ENCODE measurements around the gene WIZ.

The WIZ gene

DNA sequence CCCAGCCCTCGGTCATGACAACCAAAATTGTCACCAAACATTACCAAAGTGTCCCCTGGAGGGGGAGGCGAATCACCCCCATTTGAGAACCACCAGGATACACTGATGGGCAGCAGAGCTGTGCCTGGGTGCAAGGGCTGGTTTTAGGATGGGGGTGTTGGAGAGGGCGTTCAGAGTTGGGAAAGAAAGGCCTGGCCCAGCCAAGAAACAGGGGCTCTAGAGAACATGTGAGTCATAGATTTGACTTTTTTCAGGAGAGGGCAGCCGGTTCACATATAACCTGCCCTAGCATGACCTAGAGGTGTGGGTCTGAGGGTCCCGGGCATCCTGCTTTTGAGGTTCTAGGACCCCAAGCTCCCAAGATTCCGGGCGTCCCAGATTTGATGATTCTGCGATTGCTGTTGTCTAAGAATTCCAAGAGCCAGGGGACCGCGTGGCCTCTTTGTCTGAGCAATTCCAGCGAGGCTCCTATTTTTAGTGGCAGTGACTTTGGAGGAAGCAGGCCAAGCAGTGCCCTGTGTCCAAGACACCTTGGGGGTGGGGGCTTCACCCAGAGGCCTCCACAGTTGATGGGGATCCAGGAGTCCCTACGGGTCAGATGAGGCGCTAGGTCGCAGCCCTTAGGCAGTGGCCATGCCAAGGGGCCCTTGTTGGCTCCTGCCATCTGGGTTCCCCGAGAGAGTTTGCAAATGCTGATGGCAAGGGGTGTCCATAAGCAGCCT lies 5.1 kb downstream of the WIZ start:
- DNase-seq: no peak

DNA sequence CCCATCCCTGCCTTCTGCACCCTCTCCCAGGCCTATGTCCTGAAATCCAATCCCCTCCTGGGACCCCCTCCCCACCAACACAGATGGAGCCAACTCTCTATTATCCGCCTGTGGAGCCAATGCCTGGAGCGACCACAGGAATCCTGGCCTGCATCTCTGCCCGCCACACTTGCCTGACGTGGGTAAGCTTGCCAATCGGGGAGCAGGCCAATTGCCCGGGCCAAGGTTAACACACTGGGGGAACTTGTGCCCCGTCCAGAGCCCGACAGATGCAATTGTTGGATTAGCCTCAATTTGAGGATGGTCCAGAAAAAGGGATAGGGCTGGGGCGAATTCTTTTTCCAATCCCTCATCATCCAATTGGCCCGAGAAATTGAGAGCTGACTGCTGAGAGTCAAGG lies 5.9 kb downstream of the WIZ start:
- DNase-seq: no peak

DNA sequence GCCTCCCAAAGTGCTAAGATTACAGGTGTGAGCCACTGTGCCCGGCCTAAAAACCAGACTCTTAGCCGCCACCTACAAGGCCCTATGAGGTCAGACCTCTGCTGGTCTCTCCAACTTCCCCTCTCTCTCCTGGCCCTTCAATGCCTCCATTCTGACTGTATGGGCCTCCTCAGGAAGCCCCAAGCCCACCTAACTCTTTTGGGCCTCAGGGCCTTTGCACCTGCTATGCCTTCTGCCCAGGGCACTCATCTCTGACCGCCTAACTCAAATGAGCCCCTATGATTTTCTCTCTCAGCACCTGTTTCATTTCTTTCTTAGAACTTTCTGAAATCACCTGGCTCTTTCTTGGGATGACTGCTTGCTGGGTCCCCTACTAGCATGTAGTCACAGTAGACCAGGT lies 6.4 kb downstream of the WIZ start:
- no peak for DNase-seq

DNA sequence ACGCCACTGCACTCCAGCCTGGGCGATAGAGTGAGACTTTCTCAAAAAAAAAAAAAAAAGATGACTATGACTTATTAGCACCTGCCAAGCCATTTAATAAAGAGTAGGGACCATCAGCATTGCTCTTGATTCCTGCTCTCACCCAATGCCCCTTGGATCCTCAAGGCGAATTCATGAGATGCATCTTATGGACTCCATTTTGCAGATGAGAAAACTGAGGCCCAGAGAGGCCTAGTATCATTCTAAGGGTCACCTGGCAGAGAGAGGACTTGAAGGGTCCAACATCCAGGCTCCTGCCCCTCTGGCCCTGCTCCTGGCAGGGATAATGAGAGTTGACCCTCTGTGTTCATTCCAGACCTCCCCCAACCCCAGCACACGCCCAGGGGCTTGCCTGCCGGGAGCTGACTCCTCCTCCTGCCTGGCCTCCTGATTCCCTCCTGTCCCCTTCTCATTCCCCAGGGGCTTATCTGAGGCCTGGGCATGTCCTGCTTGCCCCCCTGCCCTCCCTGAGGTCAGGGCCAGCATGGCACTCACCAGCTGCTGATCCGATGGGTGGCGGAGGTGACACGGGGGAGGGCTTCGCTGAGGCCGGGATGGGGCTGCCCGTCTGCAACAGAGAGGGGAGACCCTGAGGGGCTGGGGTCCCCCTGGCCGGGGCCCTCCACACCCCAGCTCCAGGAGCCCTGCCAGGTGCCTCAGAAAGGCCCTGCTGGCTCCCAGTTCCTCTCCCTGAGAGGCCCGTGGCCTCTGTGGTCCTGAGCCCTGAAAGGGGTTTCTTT lies 7.4 kb downstream of the WIZ start:
- no peak for DNase-seq

DNA sequence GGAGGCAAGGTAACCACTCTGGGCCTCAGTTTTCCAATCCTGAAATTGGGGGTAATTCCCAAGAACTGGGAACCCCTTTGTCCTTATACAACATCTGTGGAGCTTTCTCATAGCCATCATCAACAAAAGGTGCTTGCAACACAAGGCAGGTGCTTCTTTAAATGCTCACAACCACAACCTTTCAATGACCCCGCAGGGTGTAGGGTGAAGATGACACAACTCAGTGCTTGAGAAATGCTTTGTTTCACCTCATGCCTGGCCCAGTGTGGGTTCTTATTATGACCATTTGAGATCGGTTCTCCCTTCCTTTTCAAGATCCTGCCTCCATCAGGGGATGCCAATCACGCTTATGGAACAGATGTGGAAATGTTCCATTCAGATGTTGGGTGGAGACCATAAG lies 8.4 kb downstream of the WIZ start:
- DNase-seq: no peak

DNA sequence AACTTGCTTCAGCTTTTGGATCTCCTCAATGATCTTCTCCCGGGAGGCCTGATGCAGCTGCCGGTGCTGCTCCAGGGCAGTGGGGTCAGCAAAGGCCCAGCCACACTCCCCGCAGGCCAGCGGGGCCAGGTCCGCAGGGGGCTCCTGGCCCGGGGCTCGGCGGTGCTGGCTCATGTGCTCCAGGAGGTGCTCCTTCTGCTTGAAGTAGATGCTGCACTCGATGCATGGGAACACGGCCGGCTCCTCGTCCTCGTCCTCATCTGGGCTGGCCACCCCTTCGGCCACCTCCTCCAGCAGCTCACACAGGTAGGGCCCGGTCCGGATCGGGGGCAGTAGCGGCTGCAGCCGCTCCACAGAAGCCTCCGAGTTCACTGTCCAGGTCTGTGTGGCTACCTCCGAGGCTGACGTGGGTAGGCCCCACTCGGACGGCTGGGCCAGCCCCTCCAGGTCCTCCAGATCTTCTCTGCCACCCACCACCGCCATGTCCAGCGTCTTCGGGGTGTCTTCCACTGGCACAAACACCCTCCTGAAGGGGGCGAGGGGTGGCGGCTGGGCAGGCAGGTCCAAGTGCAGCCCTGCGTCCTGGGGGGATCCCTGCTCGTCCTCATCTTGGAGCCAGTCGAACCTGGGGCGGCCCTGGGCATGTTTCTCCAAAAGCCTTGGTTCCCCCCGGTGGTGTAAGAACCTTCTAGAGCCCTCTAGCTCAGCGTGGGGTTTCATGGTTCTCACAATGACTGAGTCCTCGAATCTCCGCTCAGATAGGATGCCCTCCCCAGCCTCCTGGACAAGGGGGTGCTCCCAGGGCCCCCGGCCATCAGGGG lies 9.7 kb downstream of the WIZ start:
- no peak for DNase-seq

DNA sequence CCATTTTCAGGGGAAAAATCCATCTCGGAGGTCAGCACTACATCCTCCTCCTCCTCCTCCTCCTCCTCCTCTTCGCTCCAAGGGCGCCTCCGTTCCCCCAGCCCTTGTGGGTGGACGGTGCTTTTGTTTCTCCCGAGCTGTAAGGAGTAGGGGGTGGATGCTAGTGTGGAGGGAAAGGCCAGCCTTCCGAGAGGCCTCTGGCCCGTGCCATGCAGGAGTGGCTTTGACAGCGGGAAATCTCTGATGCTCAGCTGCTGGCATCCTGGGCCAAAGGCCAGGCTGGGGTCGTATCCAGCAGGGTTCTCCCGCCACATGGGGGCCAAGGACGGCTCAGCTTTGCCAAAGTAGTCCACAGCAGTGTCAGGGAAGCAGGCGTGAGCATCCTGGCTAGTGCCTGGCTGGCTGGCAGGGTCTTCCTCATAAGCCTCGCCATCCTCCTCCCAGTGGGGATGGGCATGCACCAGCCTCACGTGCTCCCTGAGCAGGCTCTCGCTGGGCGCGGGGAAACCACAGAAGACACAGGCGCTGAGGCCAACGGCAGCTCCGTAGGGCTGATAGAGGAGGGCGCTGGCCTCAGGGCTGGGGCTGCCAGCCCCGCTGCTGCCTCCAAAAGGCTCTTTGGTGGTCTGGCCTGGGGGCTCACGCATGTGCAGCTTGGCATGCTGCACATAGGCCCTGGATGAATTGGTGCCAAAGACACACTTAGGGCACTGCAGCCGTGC lies 10.5 kb downstream of the WIZ start:
- peak; percentile 61 for DNase-seq

DNA sequence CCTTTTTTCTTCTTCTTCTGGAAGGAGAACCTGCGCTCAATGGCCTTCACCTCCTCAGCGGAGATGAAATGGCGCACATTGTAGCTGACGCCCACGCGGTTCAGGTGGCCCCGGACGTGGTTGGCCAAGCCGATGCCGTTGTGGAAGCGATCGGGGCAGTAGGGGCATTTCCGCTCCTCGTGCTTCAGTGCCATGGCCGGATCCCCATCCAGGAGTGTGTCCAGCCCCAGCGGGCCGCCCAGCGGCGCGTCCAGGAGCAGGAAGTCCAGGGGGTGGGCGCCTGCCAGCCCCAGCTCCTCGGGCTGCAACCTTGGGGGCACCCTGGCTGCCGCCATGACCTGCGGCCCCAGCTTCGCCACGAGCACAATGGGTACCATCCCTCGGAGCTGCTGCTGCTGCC lies 11.2 kb downstream of the WIZ start:
- no peak for DNase-seq

DNA sequence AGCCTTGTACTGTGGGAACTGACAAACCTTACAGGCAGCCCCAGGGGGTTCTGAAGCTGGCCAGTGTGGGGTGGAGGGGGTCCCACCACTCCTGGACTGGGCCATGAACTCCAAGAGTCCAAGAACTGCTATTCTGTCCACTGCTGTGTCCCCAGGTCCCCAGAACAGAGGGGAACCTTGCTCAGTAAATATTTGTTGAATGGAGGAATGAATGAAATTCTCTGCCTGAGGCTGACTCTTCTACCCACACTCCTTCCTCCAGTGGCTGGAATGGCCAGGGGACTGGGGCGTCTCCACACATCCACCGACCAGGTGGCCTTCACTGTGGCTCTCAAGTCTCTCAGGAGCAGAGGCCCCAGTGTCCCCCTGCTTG lies 11.6 kb downstream of the WIZ start:
- DNase-seq: no peak

DNA sequence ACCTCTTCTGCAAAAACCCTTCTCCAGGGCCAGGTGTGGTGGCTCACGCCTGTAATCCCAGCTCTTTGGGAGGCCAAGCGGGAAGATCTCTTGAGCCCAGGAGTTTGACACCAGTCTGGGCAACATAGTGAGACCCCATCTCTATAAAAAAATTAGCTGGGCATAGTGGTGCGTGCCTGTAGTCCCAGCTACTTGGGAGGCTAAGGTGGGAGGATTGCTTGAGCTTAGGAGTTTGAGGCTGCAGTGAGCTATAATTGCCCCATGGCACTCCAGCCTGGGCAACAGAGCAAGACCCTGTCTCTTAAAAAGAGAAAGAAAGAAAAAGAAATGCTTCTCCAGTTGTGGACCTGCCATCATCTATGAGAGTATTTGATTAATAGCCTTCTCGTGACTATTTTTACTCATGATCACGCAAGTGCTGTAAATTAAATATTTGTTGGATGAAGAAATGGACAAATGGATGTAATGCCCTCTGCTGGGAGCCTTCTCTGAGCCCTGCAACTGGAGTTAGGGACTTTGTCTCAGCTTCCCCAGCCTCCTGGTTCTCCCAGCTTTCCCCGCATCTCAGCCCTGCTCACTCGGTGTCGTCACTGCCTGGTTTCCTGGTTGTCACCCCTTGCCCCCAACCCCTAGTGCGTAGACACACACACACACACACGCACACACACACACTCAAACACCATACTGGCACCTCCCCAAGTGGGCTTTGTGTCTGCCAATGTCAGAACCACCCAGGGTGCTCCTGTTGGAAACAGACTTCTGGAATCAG lies 12.2 kb downstream of the WIZ start:
- no peak for DNase-seq

DNA sequence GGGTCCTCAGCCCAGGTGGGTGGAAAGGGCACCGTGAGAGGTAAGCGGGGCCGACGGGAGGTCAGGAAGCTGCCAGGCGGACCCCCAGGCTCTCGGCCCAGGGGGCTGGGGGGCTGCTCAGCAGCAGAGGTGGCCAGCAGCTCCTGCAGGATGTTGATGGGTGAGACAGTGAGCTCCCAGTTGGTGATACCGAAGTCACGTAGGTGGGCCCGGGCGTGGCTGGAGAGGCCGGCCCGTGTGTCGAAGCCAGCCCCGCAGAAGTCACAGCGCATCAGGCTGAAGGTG lies 13.0 kb downstream of the WIZ start:
- DNase-seq: no peak

DNA sequence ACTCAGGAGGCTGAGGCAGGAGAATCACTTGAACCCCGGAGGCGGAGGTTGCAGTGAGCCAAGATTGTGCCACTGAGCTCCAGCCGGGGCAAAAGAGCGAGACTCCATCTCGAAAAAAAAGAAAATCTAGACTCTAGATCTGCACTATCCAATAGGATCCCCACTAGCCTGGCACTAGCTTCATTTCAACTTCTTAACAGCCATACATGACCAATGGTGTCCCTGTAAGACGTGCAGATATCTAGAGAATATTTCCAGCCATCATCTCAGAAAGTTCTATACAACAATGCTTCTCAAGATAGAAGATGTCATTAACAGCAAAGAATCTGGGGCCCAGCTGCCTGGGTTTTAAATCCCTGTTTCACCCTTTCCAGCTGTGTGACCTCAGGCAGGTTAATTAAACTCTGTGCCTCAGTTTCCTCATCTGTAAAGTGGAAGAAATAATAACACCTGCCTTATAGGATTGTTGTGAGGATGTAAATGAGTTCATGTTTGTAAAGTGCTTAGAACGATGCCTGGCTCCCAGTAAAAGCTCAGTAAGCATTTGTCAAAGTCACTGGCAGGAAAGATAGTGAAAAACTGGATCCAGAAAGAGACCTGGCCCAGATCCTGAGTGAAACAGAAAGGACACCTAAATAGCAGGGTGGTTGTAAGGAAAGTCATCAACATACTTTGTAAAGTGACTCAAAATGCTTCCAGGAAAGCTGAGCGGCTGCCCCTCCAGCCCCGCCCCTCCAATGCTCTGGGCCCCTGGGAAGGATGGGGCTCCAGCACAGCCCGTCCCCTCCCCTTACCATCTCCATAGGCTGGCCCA lies 13.5 kb downstream of the WIZ start:
- no peak for DNase-seq

DNA sequence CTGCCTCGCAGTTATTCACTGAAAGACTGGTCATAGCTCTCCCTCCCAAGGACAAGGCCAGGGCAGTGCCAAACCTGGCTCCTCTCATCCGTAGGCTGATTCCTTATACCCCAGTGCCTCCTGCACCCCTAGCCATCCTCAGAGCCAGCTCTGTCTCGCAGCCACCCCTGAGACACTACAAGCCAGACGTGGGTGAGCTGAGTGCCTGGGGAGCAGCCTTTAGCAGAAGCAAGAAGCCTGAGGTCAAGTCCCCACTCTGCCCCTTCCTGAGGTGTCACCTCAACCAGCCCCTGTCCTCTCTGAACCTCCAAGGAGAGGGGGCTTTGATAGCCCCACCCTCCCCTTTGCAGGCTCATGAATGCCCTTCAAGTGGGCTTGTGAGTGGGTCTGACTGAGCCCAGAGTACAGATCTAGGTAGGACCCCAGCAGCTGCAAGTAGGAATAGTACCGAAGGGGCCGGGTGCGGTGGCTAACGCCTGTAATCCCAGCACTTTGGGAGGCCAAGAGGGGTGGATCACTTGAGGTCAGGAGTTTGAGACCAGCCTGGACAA lies 16.2 kb downstream of the WIZ start:
- no peak for DNase-seq

DNA sequence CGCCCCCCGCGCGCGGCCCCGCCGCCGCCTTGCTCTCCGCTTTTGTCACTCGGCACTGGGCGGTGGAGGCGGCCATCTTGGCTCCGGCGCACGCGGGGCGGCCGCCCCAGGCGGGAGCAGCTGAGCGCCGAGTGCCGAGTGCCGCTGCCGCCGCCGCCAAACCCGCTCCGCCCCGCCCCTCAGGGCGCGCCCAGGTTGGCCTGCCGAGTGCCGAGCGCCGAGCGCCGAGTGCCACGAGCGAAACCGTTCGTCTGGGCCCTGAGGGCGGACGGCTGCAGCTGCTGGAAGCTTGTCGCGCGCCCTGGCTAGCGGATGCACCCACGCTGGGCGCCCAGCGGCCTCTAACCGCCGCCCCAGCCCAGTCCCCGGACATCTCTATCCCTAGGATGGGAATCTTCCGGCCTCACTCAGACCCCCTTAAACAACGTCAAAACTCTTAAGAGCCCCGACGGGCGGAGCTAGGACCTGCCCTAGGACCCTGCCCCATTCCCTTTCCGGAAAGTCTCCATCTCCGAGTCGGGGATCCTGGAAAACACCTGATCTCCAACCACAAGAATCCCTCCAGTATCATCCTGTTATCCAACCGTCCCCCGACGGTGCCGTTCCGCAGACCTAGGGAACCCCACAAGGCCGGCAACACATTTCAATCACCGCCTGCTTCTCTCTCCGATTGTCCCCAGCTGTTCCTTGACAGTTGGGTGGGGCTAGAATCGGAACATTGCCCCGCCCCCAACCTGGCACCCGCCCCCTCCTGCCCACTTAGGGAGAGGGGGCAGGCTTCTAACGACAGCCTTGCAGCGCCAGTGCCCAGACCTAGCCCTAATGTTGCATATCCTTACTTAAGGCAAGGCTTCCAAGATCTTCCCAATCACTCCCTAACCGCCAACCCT lies 16.9 kb downstream of the WIZ start:
- DNase-seq: peak; percentile 86

DNA sequence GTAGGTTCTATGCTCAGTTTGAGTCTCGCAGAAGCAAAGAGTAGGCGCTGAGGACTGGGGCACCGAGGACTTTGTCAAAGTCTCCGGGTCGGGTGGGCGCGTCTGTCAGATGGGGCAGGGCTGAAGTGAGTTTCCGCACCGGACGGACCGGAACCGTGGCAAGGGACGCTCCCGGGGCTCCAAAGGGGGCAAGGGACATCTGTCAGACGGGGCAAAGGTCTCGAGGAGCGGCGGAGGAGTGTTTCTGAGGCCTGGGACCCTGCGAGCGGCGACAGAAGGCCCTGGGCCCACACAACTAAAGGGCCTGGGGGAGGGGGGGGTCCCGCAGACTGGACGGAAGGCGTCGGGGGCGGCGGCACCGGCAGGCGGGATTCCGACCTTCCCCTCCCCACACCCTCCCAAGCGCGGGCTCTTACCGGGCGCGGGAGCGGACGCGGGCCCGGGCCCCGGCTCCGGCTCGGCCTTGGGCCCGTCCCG lies 17.7 kb downstream of the WIZ start:
- DNase-seq: no peak

DNA sequence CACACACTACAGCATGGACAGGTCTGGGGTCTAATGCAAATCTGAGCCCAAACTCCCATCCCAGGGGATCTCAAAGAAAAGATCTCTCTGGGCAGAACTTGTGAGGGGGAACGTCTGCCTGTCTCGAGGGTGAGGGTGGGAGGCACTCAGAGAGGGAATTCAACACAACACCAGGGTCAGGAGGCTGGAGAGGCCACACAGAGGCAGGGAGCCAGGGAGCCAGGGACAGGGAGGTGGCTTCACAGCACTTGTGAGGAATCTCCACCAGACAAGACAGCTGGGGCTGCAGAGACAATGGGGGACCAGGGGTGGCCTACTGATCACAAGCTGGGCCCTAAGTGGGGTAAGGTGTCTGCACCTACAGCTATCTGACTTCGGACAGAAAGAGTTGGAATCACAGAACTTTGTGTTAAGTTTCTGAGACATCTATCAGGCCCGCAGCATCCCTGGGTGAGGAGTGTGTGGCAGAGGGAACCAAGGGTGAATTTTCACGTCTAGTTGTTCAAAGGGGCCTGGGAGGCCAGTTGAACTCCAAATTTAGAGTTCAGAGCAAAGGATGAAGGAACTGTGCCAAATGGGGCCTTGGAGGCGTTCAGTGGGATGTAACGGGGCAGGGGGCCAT lies 18.2 kb downstream of the WIZ start:
- DNase-seq: no peak

DNA sequence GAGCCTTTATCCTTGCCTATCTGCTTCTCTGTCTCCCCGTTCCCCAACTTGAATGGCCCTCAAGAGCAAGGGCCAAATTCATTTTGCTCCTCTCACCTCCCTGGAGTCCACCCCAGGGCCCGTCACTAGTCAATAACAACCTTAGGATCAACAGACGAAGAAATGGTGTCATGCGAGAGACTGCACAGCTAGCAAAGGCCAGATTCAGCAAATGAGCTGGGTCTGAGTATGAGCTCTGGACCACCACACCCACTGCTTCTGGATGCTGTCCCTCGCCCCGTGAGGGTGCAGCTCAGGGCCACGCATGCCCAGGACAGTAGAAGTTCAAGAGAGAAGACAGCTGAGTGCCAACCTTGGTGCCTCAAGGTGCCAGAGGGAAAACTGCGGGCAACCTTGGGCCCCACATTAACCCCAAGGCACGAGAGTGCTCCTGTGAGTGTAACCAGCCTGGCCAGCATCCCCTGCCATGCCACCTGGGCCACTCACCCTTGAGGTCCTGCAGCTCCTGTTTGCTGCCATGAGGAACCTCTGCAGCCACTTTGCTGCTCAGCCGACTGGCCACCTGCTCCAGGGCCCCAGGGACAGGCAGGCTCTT lies 19.1 kb downstream of the WIZ start:
- no peak for DNase-seq

DNA sequence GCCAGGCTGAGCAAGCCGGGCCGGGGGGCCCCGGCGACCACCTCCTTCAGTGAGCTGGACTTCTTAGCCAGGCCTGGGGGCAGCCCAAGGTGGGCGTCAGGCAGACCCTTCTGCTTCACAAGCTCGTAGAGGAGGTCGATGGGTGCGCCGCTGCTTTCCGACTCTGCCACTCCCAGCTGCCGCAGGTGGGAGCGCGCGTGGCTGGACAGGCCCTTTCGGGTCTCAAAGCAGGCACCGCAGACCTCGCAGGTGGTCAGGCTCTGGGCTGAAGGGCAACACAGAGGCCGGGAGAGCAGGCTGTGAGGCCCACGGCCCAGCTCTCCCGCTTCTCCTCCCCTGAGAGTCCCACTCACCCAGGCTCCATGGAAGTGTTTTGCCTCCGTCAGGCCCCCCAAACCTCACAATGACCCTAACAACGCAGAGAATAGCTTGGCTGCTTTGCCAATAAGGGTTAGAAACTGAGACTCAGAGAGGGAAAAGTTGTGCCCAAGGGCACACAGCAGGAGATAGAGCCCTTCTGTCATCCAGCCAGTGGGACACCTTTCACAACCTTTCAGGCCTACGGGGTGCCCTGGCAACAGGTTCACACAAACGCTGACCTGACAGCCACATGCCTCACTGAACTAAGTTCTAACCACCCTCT lies 19.8 kb downstream of the WIZ start:
- DNase-seq: no peak
